Measurements from ENCODE around the gene KCNT2. TPM values are rescaled to one million over a fixed set of nuclear protein-coding genes. Genes with fewer than 3 reads are reported as not detected.
A peak's percentile ranks its signal among the peaks of the same experiment; 100 is the strongest.
"Not testable (repeated sequence)": the region's sequence is repeated elsewhere in the genome, so short reads cannot be mapped to it uniquely, and the experiment has no call there.

The KCNT2 gene
- total and polyA plus RNA-seq, 10 of the 15 experiments (the other 5 are each of a cell fraction or from before 2014, with no cell fraction given) = not detected

GRCh38 chr1:196277860-196278259 lies 330.4 kb downstream of the KCNT2 start:
- Histone ChIP-seq H3K9me3 (replicated peaks; ENCODE audit: control insufficient read depth, insufficient read depth, low read length) (no peaks in the 10 kb centered on the region), H3K79me2 (ENCODE audit: control insufficient read depth, insufficient read depth, low read length) (no peaks in the 10 kb centered on the region), H3K36me3 (ENCODE audit: control insufficient read depth in 2 of 2, insufficient read depth in 2 of 2, low read length in 1 of 2) (no peaks in the 10 kb centered on the region), H3K4me1 (ENCODE audit: control insufficient read depth, insufficient read depth, low read length) (no peaks in the 10 kb centered on the region), H2AFZ (ENCODE audit: control insufficient read depth, low read depth, low read length) (no peak overlapping the region), H3K4me3 (no peak overlapping the region), H3K27me3 (replicated peaks in 1 of 2; ENCODE audit: control insufficient read depth in 2 of 2, insufficient read depth in 2 of 2, low read length in 1 of 2) (no peaks in the 10 kb centered on the region), H3K9ac (ENCODE audit: control insufficient read depth, insufficient read depth, low read length) (no peak overlapping the region), H3K4me2 (ENCODE audit: control insufficient read depth, insufficient read depth) (no peak overlapping the region), H3K27ac (ENCODE audit: control insufficient read depth, insufficient read depth) (no peak overlapping the region), H4K20me1 (ENCODE audit: control insufficient read depth, insufficient read depth) (no peaks in the 10 kb centered on the region)
- intact Hi-C loops (cut with micrococcal nuclease; ENCODE audit: unreplicated experiment) = no loop called here
- CTCF ChIA-PET = no interaction called here
- ATAC-seq = no peak
- no peak for DNase-seq (ENCODE audit: low read depth, low spot score)
- SMC1A ChIA-PET (ENCODE audit: uncharacterized antibody, unreplicated experiment) = no interaction called here
- POLR2A ChIA-PET = no interaction called here
- RAD21 ChIA-PET (ENCODE audit: unreplicated experiment) = no interaction called here
- no TSS peak for BruUV-seq (replicated peaks)
- in situ Hi-C loops (cut with MboI) = no loop called here
- TF ChIP-seq PAX5 (IDR thresholded peaks at IDR 0.05; ENCODE audit: borderline replicate concordance, low read depth, low read length) (no peak), ZBTB33 (IDR thresholded peaks at IDR 0.05) (no peak)
- no peak for FAIRE-seq

GRCh38 chr1:196271212-196271947 lies 336.9 kb downstream of the KCNT2 start:
- ChIA-PET SMC1A (ENCODE audit: uncharacterized antibody, unreplicated experiment) (no interaction called here), POLR2A (no interaction called here), CTCF (no interaction called here), RAD21 (ENCODE audit: unreplicated experiment) (no interaction called here)
- ATAC-seq = peak; percentile 57
- H3K36me3 ChIP-seq (ENCODE audit: control insufficient read depth in 2 of 2, insufficient read depth in 2 of 2, low read length in 1 of 2) = no peaks in the 10 kb centered on the region
- H3K9me3 ChIP-seq (replicated peaks; ENCODE audit: control insufficient read depth, insufficient read depth, low read length) = no peaks in the 10 kb centered on the region
- H3K27ac ChIP-seq (ENCODE audit: control insufficient read depth, insufficient read depth) = no peak overlapping the region
- H3K9ac ChIP-seq (ENCODE audit: control insufficient read depth, insufficient read depth, low read length) = no peak overlapping the region
- no peaks in the 10 kb centered on the region for H3K79me2 ChIP-seq (ENCODE audit: control insufficient read depth, insufficient read depth, low read length)
- H3K4me2 ChIP-seq (ENCODE audit: control insufficient read depth, insufficient read depth) = no peak overlapping the region
- in situ Hi-C loops (cut with MboI) (no loop called here), intact Hi-C loops (cut with micrococcal nuclease; ENCODE audit: unreplicated experiment) (no loop called here)
- BruUV-seq (replicated peaks) = no TSS peak
- H2AFZ ChIP-seq (ENCODE audit: control insufficient read depth, low read depth, low read length) = no peak overlapping the region
- 17% methylated on average over 6 of the region's 6 CpGs for WGBS (ENCODE audit: insufficient coverage, insufficient replicate concordance, low lambda C conversion rate, missing lambda C conversion rate)
- H3K27me3 ChIP-seq (replicated peaks in 1 of 2; ENCODE audit: control insufficient read depth in 2 of 2, insufficient read depth in 2 of 2, low read length in 1 of 2) = no peaks in the 10 kb centered on the region
- no peak for TF ChIP-seq ESRRA (IDR thresholded peaks at IDR 0.05; ENCODE audit: low read length)
- TF ChIP-seq, protein P1, sequence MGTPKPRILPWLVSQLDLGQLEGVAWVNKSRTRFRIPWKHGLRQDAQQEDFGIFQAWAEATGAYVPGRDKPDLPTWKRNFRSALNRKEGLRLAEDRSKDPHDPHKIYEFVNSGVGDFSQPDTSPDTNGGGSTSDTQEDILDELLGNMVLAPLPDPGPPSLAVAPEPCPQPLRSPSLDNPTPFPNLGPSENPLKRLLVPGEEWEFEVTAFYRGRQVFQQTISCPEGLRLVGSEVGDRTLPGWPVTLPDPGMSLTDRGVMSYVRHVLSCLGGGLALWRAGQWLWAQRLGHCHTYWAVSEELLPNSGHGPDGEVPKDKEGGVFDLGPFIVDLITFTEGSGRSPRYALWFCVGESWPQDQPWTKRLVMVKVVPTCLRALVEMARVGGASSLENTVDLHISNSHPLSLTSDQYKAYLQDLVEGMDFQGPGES (IDR thresholded peaks at IDR 0.05) = no peak
- no peak for FAIRE-seq
- H3K4me3 ChIP-seq = no peak overlapping the region
- no peak for DNase-seq (ENCODE audit: low read depth, low spot score)
- no peaks in the 10 kb centered on the region for H3K4me1 ChIP-seq (ENCODE audit: control insufficient read depth, insufficient read depth, low read length)
- H4K20me1 ChIP-seq (ENCODE audit: control insufficient read depth, insufficient read depth) = no peaks in the 10 kb centered on the region

- BruUV-seq (replicated peaks); H4K20me1 ChIP-seq (ENCODE audit: control insufficient read depth, insufficient read depth); H3K4me3 ChIP-seq; H3K9me3 ChIP-seq (replicated peaks; ENCODE audit: control insufficient read depth, insufficient read depth, low read length); H3K79me2 ChIP-seq (ENCODE audit: control insufficient read depth, insufficient read depth, low read length); H3K4me1 ChIP-seq (ENCODE audit: control insufficient read depth, insufficient read depth, low read length); POLR2A ChIA-PET; H3K4me2 ChIP-seq (ENCODE audit: control insufficient read depth, insufficient read depth); H3K27me3 ChIP-seq (replicated peaks in 1 of 2; ENCODE audit: control insufficient read depth in 2 of 2, insufficient read depth in 2 of 2, low read length in 1 of 2); intact Hi-C loops (cut with micrococcal nuclease; ENCODE audit: unreplicated experiment); FAIRE-seq; H2AFZ ChIP-seq (ENCODE audit: control insufficient read depth, low read depth, low read length); ATAC-seq; SMC1A ChIA-PET (ENCODE audit: uncharacterized antibody, unreplicated experiment); H3K36me3 ChIP-seq (ENCODE audit: control insufficient read depth in 2 of 2, insufficient read depth in 2 of 2, low read length in 1 of 2); DNase-seq (ENCODE audit: low read depth, low spot score); H3K27ac ChIP-seq (ENCODE audit: control insufficient read depth, insufficient read depth); H3K9ac ChIP-seq (ENCODE audit: control insufficient read depth, insufficient read depth, low read length); in situ Hi-C loops (cut with MboI); RAD21 ChIA-PET (ENCODE audit: unreplicated experiment): not testable (repeated sequence)
- 18% methylated on average over 4 of the region's 4 CpGs for WGBS (ENCODE audit: insufficient coverage, insufficient replicate concordance, low lambda C conversion rate, missing lambda C conversion rate)
- CTCF ChIA-PET = interaction anchor here (1.1 kb wide), 1 partner anchor 15 kb away, joined by 3 read pairs; no protein-coding TSS in a partner anchor
Measured at GRCh38 chr1:196263086-196263485, 345.2 kb downstream of the KCNT2 start.

All from GM12878 (cell line).